ENCODE results near the gene GFOD2. TPM values are rescaled to one million over a fixed set of nuclear protein-coding genes. Genes with fewer than 3 reads are reported as not detected.
"Not testable (repeated sequence)": the region's sequence is repeated elsewhere in the genome, so short reads cannot be mapped to it uniquely, and the experiment has no call there.

Gene GFOD2
- total RNA-seq, 1 donor from 2014 or later, result 13.4 TPM

- intact Hi-C loops (cut with micrococcal nuclease), result no loop called here
These were observed 11.9 kb downstream of the GFOD2 start for GRCh38 chr16:67707210-67707609.

GRCh38 chr16:67704110-67704509 lies 15.0 kb downstream of the GFOD2 start:
- intact Hi-C loops (cut with micrococcal nuclease), result loop anchor here (5.0 kb wide), 1 partner anchor 363 kb away; no protein-coding TSS in a partner anchor

- intact Hi-C loops (cut with micrococcal nuclease), result loop anchor here (5.0 kb wide), 1 partner anchor 364 kb away; no protein-coding TSS in a partner anchor
These were observed 15.5 kb downstream of the GFOD2 start for GRCh38 chr16:67703626-67704025.

- intact Hi-C loops (cut with micrococcal nuclease), result loop anchor here (5.0 kb wide), 1 partner anchor 365 kb away; no protein-coding TSS in a partner anchor
These were observed 17.0 kb downstream of the GFOD2 start for GRCh38 chr16:67702130-67702529.

- intact Hi-C loops (cut with micrococcal nuclease), result loop anchor here (5.0 kb wide), 1 partner anchor 366 kb away; no protein-coding TSS in a partner anchor
These were observed 17.7 kb downstream of the GFOD2 start for GRCh38 chr16:67701420-67701819.

GRCh38 chr16:67699265-67699664 lies 19.9 kb downstream of the GFOD2 start:
- intact Hi-C loops (cut with micrococcal nuclease), result no loop called here

- intact Hi-C loops (cut with micrococcal nuclease), result no loop called here
These were observed 21.5 kb downstream of the GFOD2 start for GRCh38 chr16:67697422-67698185.

GRCh38 chr16:67694611-67695010 lies 24.5 kb downstream of the GFOD2 start:
- intact Hi-C loops (cut with micrococcal nuclease), result no loop called here

- intact Hi-C loops (cut with micrococcal nuclease), result not testable (repeated sequence)
These were observed 25.4 kb downstream of the GFOD2 start for GRCh38 chr16:67693517-67694285.

GRCh38 chr16:67685388-67686112 lies 33.6 kb downstream of the GFOD2 start:
- intact Hi-C loops (cut with micrococcal nuclease), result no loop called here

GRCh38 chr16:67683767-67684166 lies 35.3 kb downstream of the GFOD2 start:
- intact Hi-C loops (cut with micrococcal nuclease), result no loop called here

- intact Hi-C loops (cut with micrococcal nuclease), result no loop called here
These were observed 38.9 kb downstream of the GFOD2 start for GRCh38 chr16:67679935-67680897.

- intact Hi-C loops (cut with micrococcal nuclease), result no loop called here
These were observed 40.6 kb downstream of the GFOD2 start for GRCh38 chr16:67678354-67679023.

GRCh38 chr16:67677712-67678111 lies 41.4 kb downstream of the GFOD2 start:
- intact Hi-C loops (cut with micrococcal nuclease), result no loop called here

GRCh38 chr16:67676939-67677338 lies 42.2 kb downstream of the GFOD2 start:
- intact Hi-C loops (cut with micrococcal nuclease), result no loop called here

- intact Hi-C loops (cut with micrococcal nuclease), result no loop called here
These were observed 42.6 kb downstream of the GFOD2 start for GRCh38 chr16:67676516-67676915.

- intact Hi-C loops (cut with micrococcal nuclease), result no loop called here
These were observed 43.1 kb downstream of the GFOD2 start for GRCh38 chr16:67675999-67676398.

- intact Hi-C loops (cut with micrococcal nuclease), result no loop called here
These were observed 43.6 kb downstream of the GFOD2 start for GRCh38 chr16:67675579-67675935.

- intact Hi-C loops (cut with micrococcal nuclease), result no loop called here
These were observed 44.1 kb downstream of the GFOD2 start for GRCh38 chr16:67674851-67675578.
